CD8-positive, alpha-beta memory T cell (primary cell): ENCODE results near the gene METTL16. TPM values are rescaled to one million over a fixed set of nuclear protein-coding genes. Genes with fewer than 3 reads are reported as not detected.

Experiments used
- CTCF ChIA-PET: fragments of 350-600 bp; sonication (Branson Sonifier 250); formaldehyde crosslinking; loops from one replicate; lab custom pipeline; 2021; ENCODE audit warnings: antibody characterized with exemption; lab: Charles Lee
- POLR2A ChIA-PET: fragments of 350-600 bp; sonication (Branson Sonifier 250); formaldehyde crosslinking; loops from one replicate; lab custom pipeline; 2021; ENCODE audit warnings: antibody characterized with exemption; lab: Charles Lee
- DNase-seq, 5 donors: peaks; one replicate each; pipeline versions ENCODE4 v3.0.0 to v3.0.0-alpha.2; 2020 to 2022; ENCODE audit warnings: mixed read lengths in 1 of 5
- H3K27ac ChIP-seq: one replicate; pipeline ENCODE4 v1.7.0; 2013; ENCODE audit warnings: low read depth, mild to moderate bottlenecking, low read length, moderate library complexity
- H3K27me3 ChIP-seq: 2 replicates; pipeline ENCODE4 v1.7.0; 2013; ENCODE audit warnings: low read length, mild to moderate bottlenecking; ENCODE audit not compliant: insufficient read depth, poor library complexity, severe bottlenecking
- H3K36me3 ChIP-seq: 2 replicates; pipeline ENCODE4 v1.7.0; 2013; ENCODE audit warnings: mild to moderate bottlenecking, low read length, moderate library complexity; ENCODE audit not compliant: insufficient read depth
- H3K4me1 ChIP-seq: 2 replicates; pipeline ENCODE4 v1.7.0; 2013; ENCODE audit warnings: mild to moderate bottlenecking, low read length, moderate library complexity; ENCODE audit not compliant: insufficient read depth
- H3K4me3 ChIP-seq: 2 replicates; pipeline ENCODE4 v1.7.0; 2013; ENCODE audit warnings: mild to moderate bottlenecking, low read length
- H3K9me3 ChIP-seq: 2 replicates; pipeline ENCODE4 v1.7.0; 2013; ENCODE audit warnings: mild to moderate bottlenecking, low read length
- H3K27ac Mint-ChIP-seq, 8 donors: one replicate each; pipeline ENCODE4 v1.8.0; 2020 to 2021; ENCODE audit warnings: mixed read lengths in 8 of 8, mild to moderate bottlenecking in 6 of 8, inconsistent platforms in 3 of 8, moderate library complexity in 3 of 8
- H3K27me3 Mint-ChIP-seq, 2 donors: one replicate each; pipeline ENCODE4 v1.8.0; 2020 to 2021; ENCODE audit warnings: mixed read lengths in 2 of 2, mild to moderate bottlenecking in 1 of 2, moderate library complexity in 1 of 2
- H3K36me3 Mint-ChIP-seq, 3 donors: one replicate each; pipeline ENCODE4 v1.8.0; 2020 to 2021; ENCODE audit warnings: mixed read lengths in 3 of 3, inconsistent platforms in 1 of 3, mild to moderate bottlenecking in 1 of 3
- H3K4me1 Mint-ChIP-seq, 3 donors: one replicate each; pipeline ENCODE4 v1.8.0; 2020 to 2021; ENCODE audit warnings: mixed read lengths in 3 of 3, inconsistent platforms in 1 of 3, mild to moderate bottlenecking in 1 of 3
- H3K4me3 Mint-ChIP-seq, 7 donors: one replicate each; pipeline ENCODE4 v1.8.0; 2020 to 2021; ENCODE audit warnings: mixed read lengths in 7 of 7, mild to moderate bottlenecking in 6 of 7, moderate library complexity in 4 of 7, inconsistent platforms in 2 of 7
- H3K9me3 Mint-ChIP-seq, 5 donors: one replicate each; pipeline ENCODE4 v1.8.0; 2020 to 2022; ENCODE audit warnings: mixed read lengths in 5 of 5, mild to moderate bottlenecking in 3 of 5, moderate library complexity in 2 of 5, inconsistent platforms in 1 of 5
- polyA plus RNA-seq: library from polyadenylated mRNA; unstranded; fragments of 300-500 nt; fragmentation: Illumina TruSeq; gene quantifications from one replicate; pipeline ENCODE4 v1.2.3, GENCODE V29; 2021
- total RNA-seq, 2 experiments: library from RNA; stranded (reverse); gene quantifications; one replicate each; pipeline ENCODE4 v1.2.3, GENCODE V29; 2021

Gene METTL16
- total and polyA plus RNA-seq, 3 experiments from 2014 or later, result 30.3 to 72.0 (median 67.2) TPM

GRCh38 chr17:2373179-2373578 lies 138.5 kb downstream of the METTL16 start:
- Histone ChIP-seq H3K9me3 (no peaks in the 10 kb centered on the region), H3K4me1 (no peaks in the 10 kb centered on the region), H3K27me3 (no peaks in the 10 kb centered on the region), H3K27ac (no peak overlapping the region), H3K4me3 (no peak overlapping the region), H3K36me3 (no peaks in the 10 kb centered on the region)
- H3K4me3 Mint-ChIP-seq, result no peak overlapping the region
- H3K27me3 Mint-ChIP-seq, result no peaks in the 10 kb centered on the region
- no peaks in the 10 kb centered on the region for H3K4me1 Mint-ChIP-seq
- no peak for DNase-seq
- H3K9me3 Mint-ChIP-seq, result no peaks in the 10 kb centered on the region
- CTCF ChIA-PET, result interaction anchor here (1.0 to 1.3 kb wide), 2 partner anchors 9 to 43 kb away, joined by 4 to 7 read pairs; no protein-coding TSS in a partner anchor
- H3K36me3 Mint-ChIP-seq, result peaks cover 0 to 66% (median 0%) of the 10 kb centered on the region in 3 donors
- POLR2A ChIA-PET, result no interaction called here
- H3K27ac Mint-ChIP-seq, result no peak overlapping the region

GRCh38 chr17:2372681-2373080 lies 139.0 kb downstream of the METTL16 start:
- no peak overlapping the region for H3K4me3 Mint-ChIP-seq
- Histone ChIP-seq H3K4me1 (no peaks in the 10 kb centered on the region), H3K36me3 (no peaks in the 10 kb centered on the region), H3K27me3 (no peaks in the 10 kb centered on the region), H3K4me3 (no peak overlapping the region), H3K9me3 (no peaks in the 10 kb centered on the region), H3K27ac (no peak overlapping the region)
- ChIA-PET POLR2A (no interaction called here), CTCF (interaction anchor here (1.0 to 1.3 kb wide), 2 partner anchors 10 to 43 kb away, joined by 4 to 7 read pairs; no protein-coding TSS in a partner anchor)
- no peaks in the 10 kb centered on the region for H3K9me3 Mint-ChIP-seq
- peaks cover 0 to 66% (median 0%) of the 10 kb centered on the region in 3 donors for H3K36me3 Mint-ChIP-seq
- H3K27me3 Mint-ChIP-seq, result no peaks in the 10 kb centered on the region
- no peak for DNase-seq
- H3K4me1 Mint-ChIP-seq, result no peaks in the 10 kb centered on the region
- H3K27ac Mint-ChIP-seq, result no peak overlapping the region

DNA sequence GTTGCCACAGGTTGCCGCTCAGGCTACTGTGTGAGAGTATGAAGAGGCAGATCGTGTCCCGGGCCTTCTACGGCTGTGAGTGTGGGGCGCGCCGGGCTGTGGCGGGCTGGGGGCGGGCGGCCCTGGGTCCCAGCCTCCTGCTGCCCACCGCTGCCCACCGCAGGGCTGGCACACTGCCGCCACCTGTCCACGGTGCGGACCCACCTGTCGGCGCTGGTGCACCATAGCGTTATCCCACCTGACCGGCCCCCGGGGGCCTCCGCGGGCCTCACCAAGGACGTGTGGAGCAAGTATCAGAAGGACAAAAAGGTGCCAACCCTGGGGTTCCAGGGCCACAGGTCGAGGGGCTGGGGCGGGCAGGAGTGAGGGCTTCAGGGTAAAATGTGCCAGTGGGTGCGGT lies 139.5 kb downstream of the METTL16 start:
- CTCF ChIA-PET, result interaction anchor here (1.0 kb wide), 2 partner anchors 10 kb away, joined by 3 to 4 read pairs; no protein-coding TSS in a partner anchor
- POLR2A ChIA-PET, result no interaction called here

GRCh38 chr17:2371183-2372130 lies 140.2 kb downstream of the METTL16 start:
- Mint-ChIP-seq H3K4me1 (no peaks in the 10 kb centered on the region), H3K27me3 (no peaks in the 10 kb centered on the region), H3K9me3 (no peaks in the 10 kb centered on the region), H3K4me3 (no peak overlapping the region), H3K27ac (peak overlapping the region in 1 of 8 donors; percentile 19), H3K36me3 (peaks cover 0 to 67% (median 0%) of the 10 kb centered on the region in 3 donors)
- no peak overlapping the region for H3K27ac ChIP-seq
- no peak overlapping the region for H3K4me3 ChIP-seq
- CTCF ChIA-PET, result interaction anchor here (1.0 to 1.3 kb wide), 2 partner anchors 11 to 18 kb away, joined by 3 to 5 read pairs; no protein-coding TSS in a partner anchor
- no peaks in the 10 kb centered on the region for H3K27me3 ChIP-seq
- no peaks in the 10 kb centered on the region for H3K4me1 ChIP-seq
- DNase-seq, result no peak
- POLR2A ChIA-PET, result no interaction called here
- H3K9me3 ChIP-seq, result no peaks in the 10 kb centered on the region
- no peaks in the 10 kb centered on the region for H3K36me3 ChIP-seq

More for the DNA sequence above, 139.5 kb downstream of the METTL16 start:
- Histone ChIP-seq H3K9me3 (no peaks in the 10 kb centered on the region), H3K4me1 (no peaks in the 10 kb centered on the region), H3K27ac (no peak overlapping the region), H3K27me3 (no peaks in the 10 kb centered on the region), H3K36me3 (no peaks in the 10 kb centered on the region), H3K4me3 (no peak overlapping the region)
- Mint-ChIP-seq H3K27ac (no peak overlapping the region), H3K9me3 (no peaks in the 10 kb centered on the region), H3K4me3 (no peak overlapping the region), H3K36me3 (peaks cover 0 to 66% (median 0%) of the 10 kb centered on the region in 3 donors), H3K27me3 (no peaks in the 10 kb centered on the region), H3K4me1 (no peaks in the 10 kb centered on the region)
- no peak for DNase-seq

GRCh38 chr17:2370211-2370589 lies 141.5 kb downstream of the METTL16 start:
- Histone ChIP-seq H3K4me3 (no peak overlapping the region), H3K27ac (no peak overlapping the region), H3K9me3 (no peaks in the 10 kb centered on the region), H3K36me3 (no peaks in the 10 kb centered on the region), H3K4me1 (no peaks in the 10 kb centered on the region), H3K27me3 (no peaks in the 10 kb centered on the region)
- Mint-ChIP-seq H3K36me3 (peaks cover 0 to 70% (median 0%) of the 10 kb centered on the region in 3 donors), H3K4me1 (no peaks in the 10 kb centered on the region), H3K9me3 (no peaks in the 10 kb centered on the region), H3K27me3 (no peaks in the 10 kb centered on the region), H3K4me3 (no peak overlapping the region), H3K27ac (no peak overlapping the region)
- DNase-seq, result no peak
- ChIA-PET CTCF (interaction anchor here (3.4 kb wide), 1 partner anchor 12 kb away, joined by 14 read pairs; no protein-coding TSS in a partner anchor), POLR2A (no interaction called here)

DNA sequence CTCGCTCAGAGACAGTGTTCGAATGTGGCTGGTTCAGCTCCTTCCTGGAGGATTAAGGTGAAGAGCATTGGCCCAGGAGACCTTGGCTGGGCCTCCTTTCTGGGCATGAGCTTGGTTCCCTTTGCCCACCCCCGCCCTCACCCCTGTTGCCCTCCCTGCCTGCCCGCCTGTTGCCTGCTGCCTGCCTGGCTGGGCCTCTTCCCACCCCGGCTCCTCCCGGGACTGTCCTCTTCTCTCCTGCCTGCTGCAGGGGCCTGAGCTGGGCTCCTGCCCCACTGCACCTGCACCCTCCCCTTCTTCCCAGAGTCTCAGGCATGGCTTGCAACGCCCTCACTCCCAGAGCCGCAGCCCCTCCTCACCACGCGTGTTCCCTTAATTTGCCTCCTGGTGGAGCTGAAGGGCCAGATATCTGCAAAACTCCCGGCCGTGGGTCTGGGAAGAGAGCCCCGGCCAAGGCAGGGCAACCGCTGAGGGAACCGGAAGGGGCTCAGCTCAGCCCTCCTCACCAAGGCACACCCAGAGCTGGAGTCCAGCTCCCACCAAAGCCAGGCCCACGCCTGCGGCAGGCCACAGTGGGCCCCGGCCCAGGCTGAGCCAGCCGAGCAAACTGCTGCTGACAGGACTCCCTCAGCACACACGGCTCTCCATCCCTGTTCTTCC lies 142.0 kb downstream of the METTL16 start:
- ChIA-PET POLR2A (no interaction called here), CTCF (interaction anchor here (0.6 to 3.4 kb wide), 3 partner anchors 13 to 461 kb away, joined by 3 to 14 read pairs (median 3); no protein-coding TSS in a partner anchor)
- no peak overlapping the region for H3K4me3 ChIP-seq
- H3K27me3 ChIP-seq, result no peaks in the 10 kb centered on the region
- no peaks in the 10 kb centered on the region for H3K9me3 Mint-ChIP-seq
- no peaks in the 10 kb centered on the region for H3K36me3 ChIP-seq
- H3K9me3 ChIP-seq, result no peaks in the 10 kb centered on the region
- no peaks in the 10 kb centered on the region for H3K4me1 ChIP-seq
- H3K36me3 Mint-ChIP-seq, result peaks cover 0 to 69% (median 0%) of the 10 kb centered on the region in 3 donors
- H3K4me3 Mint-ChIP-seq, result no peak overlapping the region
- no peak overlapping the region for H3K27ac ChIP-seq
- no peak for DNase-seq
- no peaks in the 10 kb centered on the region for H3K4me1 Mint-ChIP-seq
- H3K27ac Mint-ChIP-seq, result no peak overlapping the region
- no peaks in the 10 kb centered on the region for H3K27me3 Mint-ChIP-seq

DNA sequence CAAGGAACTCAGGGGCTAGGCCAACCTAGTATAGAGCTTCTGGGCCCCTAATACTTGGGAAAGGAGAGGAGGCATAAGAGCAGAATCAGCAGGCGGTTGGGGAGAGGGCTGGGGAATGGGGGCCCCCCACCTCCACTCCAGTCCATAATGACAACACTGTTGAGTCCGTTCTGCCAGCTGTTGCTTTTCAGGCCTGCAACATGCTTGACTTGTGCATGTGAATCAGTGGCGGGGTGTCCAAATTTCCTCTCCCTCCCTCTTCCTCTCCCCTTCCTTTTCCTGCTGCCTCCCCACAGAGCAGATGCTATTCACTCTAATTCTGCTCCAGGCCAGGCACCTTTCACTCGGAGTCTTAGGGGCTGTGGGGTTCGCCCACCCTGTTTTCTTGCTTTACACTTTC lies 142.6 kb downstream of the METTL16 start:
- peaks cover 0 to 70% (median 0%) of the 10 kb centered on the region in 3 donors for H3K36me3 Mint-ChIP-seq
- POLR2A ChIA-PET, result no interaction called here
- H3K27ac Mint-ChIP-seq, result no peak overlapping the region
- H3K4me1 ChIP-seq, result no peaks in the 10 kb centered on the region
- no peaks in the 10 kb centered on the region for H3K9me3 ChIP-seq
- H3K27me3 Mint-ChIP-seq, result no peaks in the 10 kb centered on the region
- no peak for DNase-seq
- H3K27ac ChIP-seq, result no peak overlapping the region
- no peak overlapping the region for H3K4me3 Mint-ChIP-seq
- no peaks in the 10 kb centered on the region for H3K9me3 Mint-ChIP-seq
- H3K36me3 ChIP-seq, result no peaks in the 10 kb centered on the region
- CTCF ChIA-PET, result interaction anchor here (1.2 to 3.4 kb wide), 2 partner anchors 13 to 48 kb away, joined by 3 to 14 read pairs; no protein-coding TSS in a partner anchor
- no peak overlapping the region for H3K4me3 ChIP-seq
- no peaks in the 10 kb centered on the region for H3K4me1 Mint-ChIP-seq
- H3K27me3 ChIP-seq, result no peaks in the 10 kb centered on the region
